ENCODE data around the gene OPN1MW. TPM values are rescaled to one million over a fixed set of nuclear protein-coding genes. Genes with fewer than 3 reads are reported as not detected.
"Not testable (repeated sequence)": the region's sequence is repeated elsewhere in the genome, so short reads cannot be mapped to it uniquely, and the experiment has no call there.

The OPN1MW gene
- total and polyA plus RNA-seq, 2 of the 8 experiments (the other 6 are each of a cell fraction or from before 2014, with no cell fraction given) = not detected

- H4K8ac ChIP-seq (ENCODE audit: extremely low read depth, insufficient read depth, low read length); H2AK5ac ChIP-seq (ENCODE audit: low read depth, low read length); H2BK120ac ChIP-seq (replicated peaks; ENCODE audit: low read depth, low read length); POLR2A ChIA-PET (ENCODE audit: partially characterized antibody); H3K4me2 ChIP-seq (ENCODE audit: insufficient read depth in 1 of 2, low read depth in 2 of 2, low read length in 2 of 2); H2AFZ ChIP-seq (ENCODE audit: low read length); H3K9me3 ChIP-seq (ENCODE audit: insufficient read depth in 2 of 2, low read depth in 1 of 2, low read length in 1 of 2); H2BK12ac ChIP-seq (ENCODE audit: low read depth, low read length); CTCF ChIA-PET (ENCODE audit: partially characterized antibody); H3K27ac ChIP-seq (ENCODE audit: low read depth, low read length); H3K27me3 ChIP-seq (replicated peaks in 1 of 4; ENCODE audit: control insufficient read depth in 3 of 4, extremely low read depth in 1 of 4, insufficient read depth in 3 of 4, low read length in 3 of 4); H4K20me1 ChIP-seq (replicated peaks in 1 of 2; ENCODE audit: control insufficient read depth in 1 of 2, insufficient read depth in 2 of 2, low read length in 2 of 2); H3K9ac ChIP-seq (replicated peaks in 1 of 4; ENCODE audit: extremely low read depth in 1 of 4, low read depth in 3 of 4, low read length in 3 of 4); H3K23me2 ChIP-seq (ENCODE audit: low read depth, low read length); H3K4me3 ChIP-seq (ENCODE audit: extremely low read depth in 1 of 4, insufficient read depth in 2 of 4, low read depth in 3 of 4, low read length in 4 of 4); H3K4ac ChIP-seq (replicated peaks; ENCODE audit: insufficient read length, low read depth, low read length); H3K36me3 ChIP-seq (ENCODE audit: control insufficient read depth in 2 of 4, insufficient read depth in 4 of 4, low read length in 3 of 4); H3K14ac ChIP-seq (ENCODE audit: insufficient read length); H3K56ac ChIP-seq (replicated peaks; ENCODE audit: insufficient read length, low read depth, low read length); H3K79me2 ChIP-seq (ENCODE audit: control insufficient read depth in 1 of 2, insufficient read depth in 2 of 2, low read length in 2 of 2); H2BK5ac ChIP-seq (ENCODE audit: low read depth, low read length); DNase-seq (ENCODE audit: low read depth in 1 of 2, low spot score in 2 of 2); H2BK15ac ChIP-seq (ENCODE audit: low read length); H3K18ac ChIP-seq (ENCODE audit: extremely low read depth, low read length); H4K91ac ChIP-seq (replicated peaks; ENCODE audit: insufficient read length, low read length); H2BK20ac ChIP-seq (ENCODE audit: low read length); FAIRE-seq; H4K5ac ChIP-seq (ENCODE audit: insufficient read length, low read depth, low read length); H3K79me1 ChIP-seq (ENCODE audit: low read depth, low read length); H3K4me1 ChIP-seq (replicated peaks in 1 of 4; ENCODE audit: control insufficient read depth in 3 of 4, insufficient read depth in 4 of 4, low read length in 3 of 4); H3K23ac ChIP-seq (ENCODE audit: insufficient read length): not testable (repeated sequence)
- no CpG with 5 or more reads among the region's 9 CpGs for WGBS, 2 experiments (ENCODE audit: extremely low coverage in 1 of 2, insufficient coverage in 1 of 2, insufficient read length in 1 of 2, insufficient replicate concordance in 2 of 2, low coverage in 1 of 2, low lambda C conversion rate in 2 of 2, missing lambda C conversion rate in 1 of 2)
Observed at GRCh38 chrX:154226706-154227105, 44.3 kb downstream of the OPN1MW start.

DNA sequence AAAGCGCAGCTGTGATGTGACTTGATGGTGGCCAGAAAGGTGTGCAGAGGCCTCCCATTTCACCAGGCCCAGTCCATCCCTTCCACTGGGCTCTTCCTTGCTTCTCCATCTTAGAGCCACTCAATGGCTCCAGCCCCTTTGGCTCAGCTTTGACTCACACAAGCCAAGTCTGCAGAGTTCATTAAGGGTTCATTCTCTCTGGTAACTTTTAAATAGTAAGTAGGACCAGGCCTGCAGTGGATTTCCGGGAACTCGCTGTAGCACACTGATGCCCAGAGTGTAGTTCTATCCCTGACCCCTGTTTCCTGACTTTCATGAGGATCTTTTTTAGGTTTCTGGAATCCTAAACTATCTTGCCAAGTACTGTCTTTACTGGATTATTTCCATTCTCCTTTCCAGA lies 49.0 kb downstream of the OPN1MW start:
- H4K91ac ChIP-seq (replicated peaks; ENCODE audit: insufficient read length, low read length); H3K27me3 ChIP-seq (replicated peaks in 1 of 4; ENCODE audit: control insufficient read depth in 3 of 4, extremely low read depth in 1 of 4, insufficient read depth in 3 of 4, low read length in 3 of 4); H2BK120ac ChIP-seq (replicated peaks; ENCODE audit: low read depth, low read length); H2BK15ac ChIP-seq (ENCODE audit: low read length); H2AK5ac ChIP-seq (ENCODE audit: low read depth, low read length); CTCF ChIA-PET (ENCODE audit: partially characterized antibody); H3K23ac ChIP-seq (ENCODE audit: insufficient read length); FAIRE-seq; H3K9ac ChIP-seq (replicated peaks in 1 of 4; ENCODE audit: extremely low read depth in 1 of 4, low read depth in 3 of 4, low read length in 3 of 4); H3K79me1 ChIP-seq (ENCODE audit: low read depth, low read length); H3K79me2 ChIP-seq (ENCODE audit: control insufficient read depth in 1 of 2, insufficient read depth in 2 of 2, low read length in 2 of 2); H4K5ac ChIP-seq (ENCODE audit: insufficient read length, low read depth, low read length); H2BK12ac ChIP-seq (ENCODE audit: low read depth, low read length); POLR2A ChIA-PET (ENCODE audit: partially characterized antibody); H3K4ac ChIP-seq (replicated peaks; ENCODE audit: insufficient read length, low read depth, low read length); H4K8ac ChIP-seq (ENCODE audit: extremely low read depth, insufficient read depth, low read length); H3K23me2 ChIP-seq (ENCODE audit: low read depth, low read length); H3K4me3 ChIP-seq (ENCODE audit: extremely low read depth in 1 of 4, insufficient read depth in 2 of 4, low read depth in 3 of 4, low read length in 4 of 4); H3K36me3 ChIP-seq (ENCODE audit: control insufficient read depth in 2 of 4, insufficient read depth in 4 of 4, low read length in 3 of 4); H2BK20ac ChIP-seq (ENCODE audit: low read length); H3K4me2 ChIP-seq (ENCODE audit: insufficient read depth in 1 of 2, low read depth in 2 of 2, low read length in 2 of 2); H2BK5ac ChIP-seq (ENCODE audit: low read depth, low read length); H3K14ac ChIP-seq (ENCODE audit: insufficient read length); H4K20me1 ChIP-seq (replicated peaks in 1 of 2; ENCODE audit: control insufficient read depth in 1 of 2, insufficient read depth in 2 of 2, low read length in 2 of 2); H3K27ac ChIP-seq (ENCODE audit: low read depth, low read length); H3K4me1 ChIP-seq (replicated peaks in 1 of 4; ENCODE audit: control insufficient read depth in 3 of 4, insufficient read depth in 4 of 4, low read length in 3 of 4); H3K56ac ChIP-seq (replicated peaks; ENCODE audit: insufficient read length, low read depth, low read length); H3K9me3 ChIP-seq (ENCODE audit: insufficient read depth in 2 of 2, low read depth in 1 of 2, low read length in 1 of 2); H3K18ac ChIP-seq (ENCODE audit: extremely low read depth, low read length); DNase-seq (ENCODE audit: low read depth in 1 of 2, low spot score in 2 of 2); H2AFZ ChIP-seq (ENCODE audit: low read length): not testable (repeated sequence)
- WGBS, 2 experiments (ENCODE audit: extremely low coverage in 1 of 2, insufficient coverage in 1 of 2, insufficient read length in 1 of 2, insufficient replicate concordance in 2 of 2, low coverage in 1 of 2, low lambda C conversion rate in 2 of 2, missing lambda C conversion rate in 1 of 2) = no CpG with 5 or more reads among the region's 3 CpGs

All from H1 (cell line).